GM12873 (cell line): ENCODE data around the gene PALM2AKAP2.

ENCODE experiments used
- TF ChIP-seq, protein P1 (sequence below): IDR thresholded peaks from 2 replicates; pipeline ENCODE4 v1.5.1; 2012; ENCODE audit warnings: low read depth, mild to moderate bottlenecking, moderate library complexity, low read length, control low read depth; ENCODE audit not compliant: insufficient read depth; ENCODE audit errors: missing control alignments

PALM2AKAP2 gene

DNA sequence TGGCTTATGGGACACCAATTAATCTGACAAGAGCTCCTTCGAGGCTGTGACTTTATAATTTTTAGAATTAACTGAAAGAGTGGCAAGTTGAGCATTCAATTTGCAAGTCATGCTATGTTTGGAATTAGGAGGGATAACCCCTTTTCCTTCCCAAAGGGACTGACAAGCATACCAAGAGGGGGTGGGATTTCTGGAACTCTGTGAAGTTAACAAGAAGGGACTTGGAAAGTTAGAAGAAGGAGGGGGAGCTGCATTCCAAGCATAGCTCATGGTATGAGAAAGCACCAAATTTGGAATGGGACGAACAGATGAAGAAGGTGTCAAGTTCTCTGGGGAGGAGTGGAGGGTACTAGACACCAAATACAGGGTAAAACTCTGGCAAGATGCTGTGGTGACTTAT is 8.9 kb upstream of the PALM2AKAP2 start:
- TF ChIP-seq, protein P1, sequence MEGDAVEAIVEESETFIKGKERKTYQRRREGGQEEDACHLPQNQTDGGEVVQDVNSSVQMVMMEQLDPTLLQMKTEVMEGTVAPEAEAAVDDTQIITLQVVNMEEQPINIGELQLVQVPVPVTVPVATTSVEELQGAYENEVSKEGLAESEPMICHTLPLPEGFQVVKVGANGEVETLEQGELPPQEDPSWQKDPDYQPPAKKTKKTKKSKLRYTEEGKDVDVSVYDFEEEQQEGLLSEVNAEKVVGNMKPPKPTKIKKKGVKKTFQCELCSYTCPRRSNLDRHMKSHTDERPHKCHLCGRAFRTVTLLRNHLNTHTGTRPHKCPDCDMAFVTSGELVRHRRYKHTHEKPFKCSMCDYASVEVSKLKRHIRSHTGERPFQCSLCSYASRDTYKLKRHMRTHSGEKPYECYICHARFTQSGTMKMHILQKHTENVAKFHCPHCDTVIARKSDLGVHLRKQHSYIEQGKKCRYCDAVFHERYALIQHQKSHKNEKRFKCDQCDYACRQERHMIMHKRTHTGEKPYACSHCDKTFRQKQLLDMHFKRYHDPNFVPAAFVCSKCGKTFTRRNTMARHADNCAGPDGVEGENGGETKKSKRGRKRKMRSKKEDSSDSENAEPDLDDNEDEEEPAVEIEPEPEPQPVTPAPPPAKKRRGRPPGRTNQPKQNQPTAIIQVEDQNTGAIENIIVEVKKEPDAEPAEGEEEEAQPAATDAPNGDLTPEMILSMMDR, result no peak

GRCh38 chr9:109771796-109772531 is 8.0 kb upstream of the PALM2AKAP2 start:
- TF ChIP-seq, protein P1, result no peak

DNA sequence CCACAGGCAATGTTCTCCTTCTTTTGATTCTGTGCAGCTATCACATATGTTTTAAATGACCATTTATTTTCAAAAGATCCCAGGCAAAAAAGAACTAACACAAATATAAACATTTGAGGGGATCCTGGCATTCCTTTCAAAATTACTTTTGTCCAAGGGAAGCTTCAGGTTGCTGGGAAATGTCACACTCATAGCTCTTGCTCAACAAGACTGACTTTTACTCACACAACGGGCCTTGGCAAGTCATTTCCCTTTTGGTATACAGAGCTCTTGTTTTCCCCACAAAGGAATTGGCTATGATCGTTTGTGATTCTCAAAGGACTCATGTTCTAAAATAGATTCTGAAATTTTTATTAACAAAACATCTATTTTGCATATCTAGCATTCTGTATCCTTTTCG is 4.5 kb upstream of the PALM2AKAP2 start:
- TF ChIP-seq, protein P1, result no peak

- TF ChIP-seq, protein P1, result no peak
Observed at GRCh38 chr9:109776391-109776790, 3.6 kb upstream of the PALM2AKAP2 start.

- TF ChIP-seq, protein P1, result no peak
Observed at GRCh38 chr9:109780453-109781033, 545 bp downstream of the PALM2AKAP2 start.

DNA sequence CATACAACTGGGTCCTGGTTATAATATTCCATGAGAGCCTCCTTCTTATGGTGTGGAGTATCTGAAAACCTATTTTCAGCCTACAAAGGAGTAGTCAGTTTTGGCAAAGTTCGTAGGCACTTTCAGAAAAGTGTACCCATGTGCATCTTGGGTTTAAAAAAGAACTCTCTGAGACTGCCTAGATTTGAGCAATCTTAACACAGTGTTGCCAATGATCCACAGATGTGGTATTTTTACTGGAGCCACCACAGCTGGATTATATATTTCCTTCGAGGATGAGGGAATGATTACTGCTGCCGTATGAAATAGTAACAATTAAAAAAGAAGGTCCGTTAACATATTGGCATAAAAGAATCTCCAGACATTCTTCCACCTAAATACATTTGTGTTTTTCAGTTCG is 1.1 kb downstream of the PALM2AKAP2 start:
- TF ChIP-seq, protein P1, result no peak

DNA sequence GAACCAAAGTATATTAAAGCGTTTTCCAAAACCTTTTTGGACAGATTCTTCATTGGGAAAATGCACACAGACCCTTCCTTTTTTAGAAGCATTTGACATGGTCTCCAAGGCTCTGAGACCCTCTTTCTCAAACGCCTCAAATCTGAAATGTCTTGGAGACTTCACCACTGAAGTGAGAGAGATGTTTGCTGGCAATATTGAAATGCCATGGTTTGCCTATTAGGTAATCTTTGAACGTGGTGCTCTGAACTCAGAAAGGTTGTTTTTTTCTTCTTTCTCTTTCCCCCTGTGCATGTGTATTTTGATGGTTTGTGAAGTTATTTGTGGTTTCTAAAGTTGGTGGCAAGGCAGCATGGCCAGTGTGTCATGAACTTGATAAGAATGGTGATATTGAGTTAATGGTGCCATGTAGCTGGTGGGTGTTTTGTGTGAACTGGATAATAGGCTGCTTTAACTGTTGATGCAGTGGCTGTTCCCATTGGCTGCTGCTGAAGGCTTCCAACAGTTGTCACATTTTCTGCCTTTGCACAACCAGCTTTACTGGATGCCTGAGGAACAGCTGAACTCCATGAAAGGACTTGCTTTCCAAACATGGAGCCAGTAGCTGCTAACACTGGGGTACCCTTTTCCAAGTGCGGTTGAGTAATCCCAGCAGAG is 1.7 kb downstream of the PALM2AKAP2 start:
- TF ChIP-seq, protein P1, result no peak
